GM18907 (cell line): ENCODE data around the gene TPM4.
"Not testable (repeated sequence)": the region's sequence is repeated elsewhere in the genome, so short reads cannot be mapped to it uniquely, and the experiment has no call there.

Source experiments
- ATAC-seq: cut with Tn5 transposase; IDR thresholded peaks from one replicate; pipeline ENCODE4 v1.9.1; 2021; ENCODE audit warnings: mild to moderate bottlenecking, moderate library complexity; ENCODE audit not compliant: unreplicated experiment

TPM4 gene

GRCh38 chr19:16076154-16076957 lies at the start of gene TPM4:
Gene TPM4, plus strand, starts transcription at chr19:16076495. Its CDS starts 71 bp downstream, at chr19:16076566.
- ATAC-seq = peak; percentile 55

GRCh38 chr19:16026756-16027155 lies 49.5 kb upstream of the TPM4 start:
- no peak for ATAC-seq

DNA sequence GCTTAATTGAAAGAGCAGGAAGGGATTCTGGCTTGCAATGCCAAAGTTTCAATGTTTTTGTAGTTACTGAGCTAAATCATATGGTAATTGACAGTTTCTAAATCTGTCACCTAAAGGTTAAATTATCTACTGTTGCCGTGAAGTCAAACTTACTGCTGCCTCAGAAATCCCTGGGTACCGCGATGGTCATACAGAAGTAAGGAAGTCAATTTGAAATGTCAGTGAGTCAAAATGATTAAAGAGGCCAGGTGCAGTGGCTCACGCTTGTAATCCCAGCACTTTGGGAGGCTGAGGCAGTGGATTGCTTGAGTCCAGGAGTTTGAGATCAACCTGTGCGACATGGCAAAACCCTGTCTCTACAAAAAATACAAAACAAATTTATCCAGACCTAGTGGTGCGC lies 48.8 kb upstream of the TPM4 start:
- ATAC-seq = no peak

DNA sequence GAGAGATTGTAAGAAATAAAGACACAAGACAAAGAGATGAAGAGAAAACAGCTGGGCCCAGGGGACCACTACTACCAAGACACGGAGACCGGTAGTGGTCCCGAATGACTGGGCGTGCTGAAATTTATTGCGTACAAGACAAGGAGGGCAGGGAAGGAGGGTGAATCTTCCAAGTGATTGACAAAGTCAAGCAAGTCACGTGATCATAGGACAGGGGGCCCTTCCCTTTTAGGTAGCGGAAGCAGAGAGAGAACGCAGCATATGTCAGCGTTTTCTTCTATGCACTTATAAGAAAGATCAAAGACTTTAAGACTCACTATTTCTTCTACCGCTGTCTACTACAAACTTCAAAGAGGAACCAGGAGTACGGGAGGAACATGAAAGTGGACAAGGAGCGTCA lies 46.1 kb upstream of the TPM4 start:
- not testable (repeated sequence) for ATAC-seq

GRCh38 chr19:16030964-16031871 lies 45.1 kb upstream of the TPM4 start:
- ATAC-seq = no peak

DNA sequence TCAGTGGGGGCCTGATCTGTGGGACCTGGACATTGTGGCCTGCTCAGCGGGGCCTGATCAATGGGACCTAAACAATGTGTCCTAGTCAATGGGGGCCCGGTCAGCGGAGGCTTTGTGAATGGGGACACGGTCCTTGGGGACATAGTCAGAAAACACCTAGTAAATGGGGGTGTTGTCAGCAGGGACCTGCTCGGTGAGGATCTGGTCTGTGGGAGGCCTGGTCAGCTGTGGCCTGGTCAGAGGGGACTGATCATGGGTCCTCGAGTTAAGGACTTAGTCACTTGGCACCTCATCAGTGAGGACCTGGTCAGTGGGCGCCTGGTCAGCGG lies 44.5 kb upstream of the TPM4 start:
- no peak for ATAC-seq

- ATAC-seq = no peak
Observed at GRCh38 chr19:16032509-16033135, 43.7 kb upstream of the TPM4 start.

DNA sequence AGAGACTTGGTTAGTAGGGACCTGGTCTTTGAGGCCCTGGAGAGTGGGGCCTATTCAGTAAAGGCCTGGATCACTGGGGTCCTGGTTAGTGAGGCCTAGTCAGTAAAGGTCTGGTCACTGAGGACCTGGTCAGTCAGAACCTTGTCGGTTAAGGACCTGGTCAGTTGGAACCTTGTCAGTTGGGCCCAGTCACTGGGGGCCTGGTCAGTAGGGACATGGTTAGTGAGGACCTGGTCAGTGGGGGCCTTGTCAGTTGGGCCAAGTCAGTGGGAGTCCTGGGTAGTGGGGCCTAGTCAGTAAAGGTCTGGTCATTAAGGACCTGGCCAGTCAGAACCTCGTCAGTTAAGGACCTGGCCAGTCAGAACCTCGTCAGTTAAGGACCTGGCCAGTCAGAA lies 43.2 kb upstream of the TPM4 start:
- ATAC-seq = no peak

GRCh38 chr19:16033721-16034120 lies 42.6 kb upstream of the TPM4 start:
- no peak for ATAC-seq

GRCh38 chr19:16034180-16034579 lies 42.1 kb upstream of the TPM4 start:
- no peak for ATAC-seq

GRCh38 chr19:16034958-16035560 lies 41.2 kb upstream of the TPM4 start:
- ATAC-seq = no peak

DNA sequence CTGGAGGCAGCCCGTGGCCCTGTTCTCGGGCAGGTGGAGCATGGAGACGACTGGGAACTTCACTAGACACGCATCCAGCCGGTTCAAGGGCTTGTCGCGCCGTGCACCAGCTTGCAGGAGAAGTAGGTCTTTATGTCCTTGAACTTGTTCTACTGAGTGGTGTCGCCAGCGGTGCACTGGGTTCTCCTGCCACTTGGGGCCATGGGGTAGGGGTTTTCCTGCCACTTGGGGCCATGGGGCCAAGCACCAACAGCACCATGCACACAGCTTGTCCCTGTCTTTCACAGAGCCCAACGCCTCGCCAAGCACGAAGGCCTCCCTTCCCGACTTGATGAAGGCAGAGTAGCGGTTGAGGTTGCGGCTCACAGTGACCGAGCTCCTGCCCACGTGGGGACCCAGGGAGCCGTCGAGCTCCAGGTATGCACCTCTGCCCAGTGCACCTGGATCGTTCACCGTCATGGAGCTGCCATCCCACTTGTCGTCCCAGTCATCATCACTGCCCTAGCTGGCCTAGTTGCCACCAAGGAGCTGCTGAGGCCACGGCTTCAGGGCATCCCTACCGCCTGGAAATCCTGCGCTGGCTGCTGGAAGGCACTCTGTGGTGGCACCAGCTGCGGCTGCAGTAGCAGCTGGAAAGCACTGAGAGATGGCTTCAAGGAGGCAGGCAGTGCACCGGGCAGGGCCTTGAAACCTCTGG lies 40.5 kb upstream of the TPM4 start:
- no peak for ATAC-seq

GRCh38 chr19:16036397-16036925 lies 39.8 kb upstream of the TPM4 start:
- no peak for ATAC-seq

- ATAC-seq = no peak
Observed at GRCh38 chr19:16036941-16037340, 39.4 kb upstream of the TPM4 start.

- ATAC-seq = no peak
Observed at GRCh38 chr19:16037424-16038195, 38.7 kb upstream of the TPM4 start.

DNA sequence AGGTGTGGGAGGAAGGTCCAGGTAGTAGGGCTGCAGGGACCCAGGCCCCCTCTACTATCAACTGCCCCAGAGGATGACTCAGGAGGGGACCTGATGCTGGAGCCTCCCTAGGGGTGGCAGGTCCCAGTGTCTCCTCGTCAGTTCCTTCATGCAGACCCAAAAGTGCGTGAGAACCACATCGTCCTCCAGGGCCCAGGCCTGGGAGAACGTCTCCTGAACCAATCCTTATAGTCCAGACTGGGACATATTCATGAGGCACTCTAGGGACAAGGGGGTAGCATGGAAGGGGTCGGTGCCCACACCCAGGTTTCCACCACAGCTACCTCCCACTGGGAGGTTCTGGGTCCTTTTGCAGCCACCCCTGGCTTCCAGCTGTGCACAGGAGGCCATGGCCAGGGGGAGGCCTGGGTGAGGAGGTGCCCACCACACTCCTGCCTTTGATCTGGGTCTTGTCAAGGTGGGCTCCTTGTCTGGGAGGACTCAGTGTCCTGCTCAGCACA lies 38.0 kb upstream of the TPM4 start:
- no peak for ATAC-seq

DNA sequence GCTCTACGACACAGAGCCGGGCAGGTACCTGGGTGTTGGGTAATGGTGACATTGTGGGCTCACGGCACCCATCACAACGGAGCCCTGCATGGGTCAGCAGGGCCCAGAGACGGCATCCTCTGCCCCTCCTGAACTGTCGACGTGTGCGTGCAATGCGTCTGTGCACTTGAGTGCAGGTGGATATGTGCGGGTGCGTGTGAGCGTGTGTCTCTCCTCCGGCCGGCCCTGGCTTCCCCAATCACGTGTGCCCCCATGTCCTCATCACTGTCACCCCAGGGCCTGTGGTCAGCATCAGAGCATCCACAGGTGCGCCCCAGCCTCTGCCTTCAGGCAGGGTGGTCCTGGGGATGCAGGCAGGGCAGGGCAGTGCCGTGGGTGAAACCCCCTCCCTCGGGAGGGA lies 37.2 kb upstream of the TPM4 start:
- no peak for ATAC-seq

DNA sequence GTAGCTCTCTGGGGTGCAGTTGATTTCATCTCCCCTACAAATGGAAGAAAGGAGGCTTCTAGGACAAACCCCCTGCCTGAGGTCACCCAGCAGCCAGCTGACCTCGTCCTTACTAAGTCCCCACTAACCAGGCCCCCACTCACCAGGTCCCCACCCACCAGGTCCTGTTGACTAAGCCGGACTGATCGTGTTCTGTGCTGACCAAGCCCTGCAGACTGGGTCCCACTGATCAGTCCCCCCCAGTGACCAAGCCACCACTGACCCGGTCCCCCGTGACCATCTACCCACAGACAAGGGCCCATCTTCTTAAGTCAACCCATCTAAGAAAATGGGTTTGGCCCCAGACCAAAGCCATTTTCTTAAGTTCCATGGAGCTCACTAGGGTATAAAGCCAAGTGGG lies 36.8 kb upstream of the TPM4 start:
- no peak for ATAC-seq

DNA sequence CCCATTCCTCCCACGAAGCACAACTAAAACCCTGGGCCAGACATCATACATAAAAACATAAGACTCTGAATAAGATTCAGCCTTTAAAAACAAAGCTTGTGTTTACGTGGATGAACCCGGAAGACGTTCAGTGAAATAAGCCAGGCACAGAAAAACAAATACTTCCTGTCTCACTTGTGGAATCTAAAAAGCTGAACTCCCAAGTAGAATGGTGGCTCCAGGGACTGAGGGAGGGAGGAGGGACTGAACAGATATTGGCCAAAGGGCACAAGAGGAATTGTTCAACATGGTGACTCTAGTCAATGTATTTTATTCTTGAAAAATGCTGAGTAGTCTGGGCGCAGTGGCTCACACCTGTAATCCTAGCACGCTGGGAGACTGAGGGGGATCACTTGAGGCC lies 35.7 kb upstream of the TPM4 start:
- ATAC-seq = no peak
